ENCODE measurements around the gene ELAPOR2. TPM values are rescaled to one million over a fixed set of nuclear protein-coding genes. Genes with fewer than 3 reads are reported as not detected.

ELAPOR2 gene
- total and polyA plus RNA-seq, 12 donors = 1.4 to 7.5 (median 4.0) TPM

DNA sequence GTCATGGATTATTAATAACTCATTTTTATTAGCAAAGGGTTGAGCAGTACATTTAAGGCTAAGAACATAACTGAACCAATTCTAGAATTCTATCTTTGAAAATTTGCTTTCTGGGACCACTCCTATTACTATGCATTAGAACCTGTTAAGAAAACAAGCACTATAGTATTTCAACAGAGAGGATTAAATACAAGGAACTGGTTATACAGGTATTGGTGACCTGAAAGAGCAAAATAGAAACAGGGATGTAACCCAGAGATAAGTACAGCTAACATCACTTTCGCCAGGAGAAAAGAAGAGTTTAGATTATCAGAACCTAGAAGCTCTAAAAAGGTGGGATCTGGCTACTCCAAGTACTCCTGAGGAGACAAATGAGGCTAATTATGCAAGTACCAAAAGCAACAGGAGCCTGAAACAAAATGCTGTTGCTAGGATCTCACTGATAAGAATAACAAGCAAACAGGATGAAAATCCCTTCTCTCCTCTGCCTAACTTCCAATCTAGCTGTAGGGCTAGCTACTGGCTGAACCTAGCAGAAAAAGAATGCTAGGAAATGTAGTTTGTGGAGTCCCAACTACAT lies 32.1 kb upstream of the ELAPOR2 start:
- WGBS, 2 donors = 75 to 87% methylated on average over 1 of the region's 1 CpG
- Histone ChIP-seq H3K27ac (no peak overlapping the region), H3K36me3 (no peaks in the 10 kb centered on the region), H3K27me3 (no peaks in the 10 kb centered on the region), H3K4me3 (no peak overlapping the region), H3K4me1 (no peaks in the 10 kb centered on the region), H3K9me3 (peaks cover 0 to 9% (median 0%) of the 10 kb centered on the region in 11 donors)
- intact Hi-C loops (cut with DNase I) = no loop called here
- no peak for DNase-seq
- ATAC-seq = no peak
- TF ChIP-seq, protein P1, sequence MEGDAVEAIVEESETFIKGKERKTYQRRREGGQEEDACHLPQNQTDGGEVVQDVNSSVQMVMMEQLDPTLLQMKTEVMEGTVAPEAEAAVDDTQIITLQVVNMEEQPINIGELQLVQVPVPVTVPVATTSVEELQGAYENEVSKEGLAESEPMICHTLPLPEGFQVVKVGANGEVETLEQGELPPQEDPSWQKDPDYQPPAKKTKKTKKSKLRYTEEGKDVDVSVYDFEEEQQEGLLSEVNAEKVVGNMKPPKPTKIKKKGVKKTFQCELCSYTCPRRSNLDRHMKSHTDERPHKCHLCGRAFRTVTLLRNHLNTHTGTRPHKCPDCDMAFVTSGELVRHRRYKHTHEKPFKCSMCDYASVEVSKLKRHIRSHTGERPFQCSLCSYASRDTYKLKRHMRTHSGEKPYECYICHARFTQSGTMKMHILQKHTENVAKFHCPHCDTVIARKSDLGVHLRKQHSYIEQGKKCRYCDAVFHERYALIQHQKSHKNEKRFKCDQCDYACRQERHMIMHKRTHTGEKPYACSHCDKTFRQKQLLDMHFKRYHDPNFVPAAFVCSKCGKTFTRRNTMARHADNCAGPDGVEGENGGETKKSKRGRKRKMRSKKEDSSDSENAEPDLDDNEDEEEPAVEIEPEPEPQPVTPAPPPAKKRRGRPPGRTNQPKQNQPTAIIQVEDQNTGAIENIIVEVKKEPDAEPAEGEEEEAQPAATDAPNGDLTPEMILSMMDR (IDR thresholded peaks at IDR 0.05) = no peak

DNA sequence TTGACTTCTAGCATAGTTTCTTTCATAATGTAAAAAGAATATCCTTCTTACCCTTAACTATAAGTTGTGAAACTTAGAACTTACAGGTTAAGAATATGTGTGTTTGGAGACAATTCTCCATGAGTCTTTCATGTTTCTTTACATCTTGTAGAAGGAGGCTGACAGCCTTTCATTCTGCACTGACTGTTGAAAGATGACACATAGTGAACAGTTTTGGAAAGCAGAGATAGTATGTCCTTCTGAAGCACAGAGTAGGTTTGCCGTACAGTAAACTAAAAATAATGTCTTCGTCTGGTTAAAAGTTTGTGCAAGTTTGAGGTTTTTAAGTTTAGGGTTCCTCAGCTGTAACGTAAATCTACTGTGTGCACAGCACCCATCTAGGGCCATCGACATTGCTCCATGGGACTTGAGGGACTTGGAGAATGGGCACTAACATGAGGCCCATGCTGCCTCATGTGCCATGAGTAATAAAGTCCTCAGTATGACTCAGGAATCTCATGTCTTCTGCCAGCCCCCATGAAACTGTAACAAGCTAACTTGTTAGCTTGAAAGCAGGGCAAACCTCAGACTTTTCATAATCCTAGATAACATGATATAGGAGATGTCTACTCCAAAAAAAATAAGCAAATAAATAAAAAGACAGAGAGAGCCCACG lies 24.5 kb upstream of the ELAPOR2 start:
- WGBS, 2 donors = 84 to 93% methylated on average over 5 of the region's 5 CpGs

DNA sequence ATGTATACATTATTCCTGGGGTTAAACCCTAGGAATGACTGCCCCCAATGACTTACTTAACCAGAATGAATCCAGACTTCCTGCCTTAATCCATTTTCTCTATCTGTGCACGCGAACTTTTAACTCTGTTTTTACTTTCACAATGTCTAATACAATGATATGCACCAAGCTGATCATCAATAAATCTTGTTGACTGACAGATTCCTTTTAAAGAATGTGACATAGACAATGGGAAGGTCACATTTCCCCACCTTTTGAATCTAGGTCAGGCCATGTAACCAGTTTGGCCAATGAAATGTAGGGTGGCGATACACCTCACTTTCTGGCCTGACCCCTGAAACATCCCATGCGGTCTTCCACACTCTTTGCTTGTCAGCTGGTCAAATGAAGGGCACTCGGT lies 23.2 kb upstream of the ELAPOR2 start:
- DNase-seq = no peak
- intact Hi-C loops (cut with DNase I) = no loop called here

More for the DNA sequence above, 24.5 kb upstream of the ELAPOR2 start:
- no peaks in the 10 kb centered on the region for H3K36me3 ChIP-seq
- peaks cover 0 to 7% (median 0%) of the 10 kb centered on the region in 11 donors for H3K9me3 ChIP-seq
- no peak overlapping the region for H3K27ac ChIP-seq
- no peaks in the 10 kb centered on the region for H3K4me1 ChIP-seq
- TF ChIP-seq, protein P1 (IDR thresholded peaks at IDR 0.05) = no peak
- no peak overlapping the region for H3K4me3 ChIP-seq
- ATAC-seq = no peak
- no peaks in the 10 kb centered on the region for H3K27me3 ChIP-seq
- intact Hi-C loops (cut with DNase I) = no loop called here
- no peak for DNase-seq

DNA sequence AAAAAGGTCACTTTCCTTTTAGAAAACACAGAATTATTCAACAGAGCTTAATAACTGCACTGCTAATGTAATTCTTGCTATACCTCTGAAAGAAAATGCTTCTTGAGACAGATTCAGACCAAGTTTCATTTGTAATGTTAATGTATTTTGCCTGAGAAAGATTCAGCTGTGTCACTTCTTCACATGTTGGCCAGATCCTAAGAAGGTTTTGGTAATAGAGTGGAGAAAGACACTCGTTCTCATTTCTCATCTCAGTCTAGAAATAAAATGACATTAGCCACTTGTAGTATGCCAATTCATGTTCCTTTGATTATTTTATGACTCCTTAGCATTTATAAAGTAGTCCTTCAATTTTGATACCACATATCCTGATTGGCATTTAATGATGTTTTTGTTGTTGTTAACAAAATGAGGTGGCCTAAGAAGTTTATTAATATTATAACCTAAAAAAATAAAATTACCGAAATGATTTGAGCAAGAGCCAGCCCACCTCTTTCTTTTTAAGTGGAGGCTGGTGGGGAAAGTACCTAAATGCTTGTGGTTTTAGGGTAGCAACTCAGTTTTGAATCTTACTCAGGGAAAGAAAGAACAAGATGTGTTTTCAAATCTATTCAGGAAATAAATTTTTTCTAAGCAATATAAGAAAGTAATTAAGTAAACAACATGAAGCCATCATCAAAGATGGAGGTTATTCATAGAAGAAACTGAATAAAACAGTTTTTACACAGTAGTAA lies 16.4 kb upstream of the ELAPOR2 start:
- DNase-seq (no peak), ATAC-seq (no peak)
- Histone ChIP-seq H3K4me3 (no peak overlapping the region), H3K9me3 (no peaks in the 10 kb centered on the region), H3K27me3 (no peaks in the 10 kb centered on the region), H3K4me1 (no peaks in the 10 kb centered on the region), H3K27ac (no peak overlapping the region), H3K36me3 (no peaks in the 10 kb centered on the region)
- WGBS, 2 donors = 76 to 78% methylated on average over 2 of the region's 2 CpGs
- TF ChIP-seq, protein P1 (IDR thresholded peaks at IDR 0.05) = no peak
- intact Hi-C loops (cut with DNase I) = no loop called here

More for the DNA sequence above, 23.2 kb upstream of the ELAPOR2 start:
- Histone ChIP-seq H3K27ac (no peak overlapping the region), H3K27me3 (no peaks in the 10 kb centered on the region), H3K36me3 (no peaks in the 10 kb centered on the region), H3K4me3 (no peak overlapping the region), H3K9me3 (peaks cover 0 to 7% (median 0%) of the 10 kb centered on the region in 11 donors), H3K4me1 (no peaks in the 10 kb centered on the region)
- TF ChIP-seq, protein P1 (IDR thresholded peaks at IDR 0.05) = no peak
- WGBS, 2 donors = 93 to 95% methylated on average over 5 of the region's 5 CpGs
- ATAC-seq = no peak
